ENCODE data around the gene ATOSB.
"Not testable (repeated sequence)": the region's sequence is repeated elsewhere in the genome, so short reads cannot be mapped to it uniquely, and the experiment has no call there.

ATOSB gene, protein sequence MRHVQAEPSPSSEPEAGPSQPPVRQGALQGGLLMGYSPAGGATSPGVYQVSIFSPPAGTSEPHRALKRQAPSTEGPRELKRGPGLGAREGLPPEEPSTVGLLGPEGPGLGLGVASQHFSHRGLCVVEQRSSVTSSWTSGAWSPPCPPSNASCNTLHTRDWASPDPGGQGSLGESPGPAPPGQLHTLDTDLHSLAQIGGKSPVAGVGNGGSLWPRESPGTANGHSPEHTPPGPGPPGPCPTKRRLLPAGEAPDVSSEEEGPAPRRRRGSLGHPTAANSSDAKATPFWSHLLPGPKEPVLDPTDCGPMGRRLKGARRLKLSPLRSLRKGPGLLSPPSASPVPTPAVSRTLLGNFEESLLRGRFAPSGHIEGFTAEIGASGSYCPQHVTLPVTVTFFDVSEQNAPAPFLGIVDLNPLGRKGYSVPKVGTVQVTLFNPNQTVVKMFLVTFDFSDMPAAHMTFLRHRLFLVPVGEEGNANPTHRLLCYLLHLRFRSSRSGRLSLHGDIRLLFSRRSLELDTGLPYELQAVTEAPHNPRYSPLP

DNA sequence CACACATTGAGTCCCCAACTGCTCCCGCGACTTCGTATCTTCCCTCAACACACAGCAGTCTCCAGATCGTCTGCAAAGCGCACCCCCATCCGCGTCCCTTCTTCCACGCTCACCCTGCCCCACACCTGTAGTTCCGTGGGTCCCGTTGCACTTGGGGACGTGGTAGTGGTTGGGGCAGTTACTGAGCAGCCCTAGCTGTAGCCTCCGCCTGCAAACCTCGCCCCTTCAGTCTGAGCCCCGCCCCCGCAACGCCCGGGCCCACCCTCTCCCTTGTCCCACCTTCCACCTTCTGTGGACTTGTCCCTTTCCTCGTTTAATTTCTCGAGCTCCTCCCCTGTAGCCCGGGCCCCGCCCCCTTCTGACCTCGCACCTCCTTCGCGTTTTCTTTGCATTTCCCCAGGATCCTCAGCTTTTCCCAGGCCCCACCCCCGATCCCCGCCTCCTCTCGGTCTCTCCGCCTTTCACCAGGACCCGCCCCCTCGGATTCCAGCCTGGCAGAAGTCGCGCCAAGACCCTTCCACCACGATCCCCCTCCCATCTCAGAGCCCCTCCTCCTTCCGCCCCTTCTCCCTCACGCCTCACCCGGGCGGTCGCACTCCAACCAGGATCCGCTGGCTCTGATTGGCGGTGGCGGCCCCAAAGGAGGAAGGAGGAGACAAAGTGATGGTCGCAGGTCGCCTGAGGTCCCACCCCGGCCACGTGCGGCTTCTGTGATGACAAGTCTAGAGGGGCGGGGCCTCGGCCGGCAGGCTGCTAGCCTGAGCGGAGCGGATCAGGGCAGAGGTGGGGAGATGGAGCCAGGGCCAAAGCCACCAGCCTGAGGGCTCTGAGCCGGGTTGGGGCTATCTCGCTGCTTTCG lies at the start of gene ATOSB:
ATOSB (minus strand) TSS at position 183 of the 859 bp plus-strand sequence. CDS start 7,588 bp downstream, outside the sequence.
- DNase-seq (ENCODE audit: low read depth), result peak; percentile 85

DNA sequence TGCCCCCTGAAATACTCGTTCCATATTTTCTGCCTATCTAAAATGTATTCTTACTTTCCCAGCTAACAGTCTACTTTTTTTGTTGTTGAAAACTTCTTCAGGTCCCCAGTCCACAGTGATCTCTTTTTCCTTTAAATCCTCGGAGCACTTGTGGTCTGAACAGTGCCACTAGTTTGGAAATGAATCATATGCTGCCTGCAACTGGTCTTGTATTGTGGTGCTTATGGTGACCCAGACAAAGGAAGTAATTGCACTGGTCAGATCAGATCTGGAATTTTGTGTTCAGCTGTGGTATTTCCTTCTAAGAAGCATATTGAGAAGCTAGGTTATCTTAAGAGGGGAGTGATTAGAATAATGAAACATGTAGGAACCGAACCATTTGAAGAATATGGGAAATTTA lies 49.0 kb upstream of the ATOSB start:
- no peak for DNase-seq (ENCODE audit: low read depth)

DNA sequence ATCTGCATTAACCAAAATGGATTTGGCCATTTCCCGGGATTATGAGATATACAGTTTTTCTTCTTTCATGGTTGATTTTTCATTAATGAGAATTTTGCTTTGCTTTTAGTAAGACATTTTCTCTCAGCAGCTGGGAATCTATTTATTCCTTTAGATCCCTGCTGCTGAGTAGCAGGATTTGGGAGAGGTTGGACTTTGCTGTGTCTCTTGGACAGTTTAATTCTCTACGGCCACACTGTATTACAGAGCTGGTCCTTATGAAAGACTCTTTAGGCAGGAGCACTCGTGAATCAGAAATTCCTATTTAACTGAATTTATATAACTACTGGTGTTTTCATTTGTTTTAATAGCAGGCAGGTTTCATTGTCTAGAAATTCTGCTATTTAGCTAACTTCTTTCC lies 47.8 kb upstream of the ATOSB start:
- no peak for DNase-seq (ENCODE audit: low read depth)

DNA sequence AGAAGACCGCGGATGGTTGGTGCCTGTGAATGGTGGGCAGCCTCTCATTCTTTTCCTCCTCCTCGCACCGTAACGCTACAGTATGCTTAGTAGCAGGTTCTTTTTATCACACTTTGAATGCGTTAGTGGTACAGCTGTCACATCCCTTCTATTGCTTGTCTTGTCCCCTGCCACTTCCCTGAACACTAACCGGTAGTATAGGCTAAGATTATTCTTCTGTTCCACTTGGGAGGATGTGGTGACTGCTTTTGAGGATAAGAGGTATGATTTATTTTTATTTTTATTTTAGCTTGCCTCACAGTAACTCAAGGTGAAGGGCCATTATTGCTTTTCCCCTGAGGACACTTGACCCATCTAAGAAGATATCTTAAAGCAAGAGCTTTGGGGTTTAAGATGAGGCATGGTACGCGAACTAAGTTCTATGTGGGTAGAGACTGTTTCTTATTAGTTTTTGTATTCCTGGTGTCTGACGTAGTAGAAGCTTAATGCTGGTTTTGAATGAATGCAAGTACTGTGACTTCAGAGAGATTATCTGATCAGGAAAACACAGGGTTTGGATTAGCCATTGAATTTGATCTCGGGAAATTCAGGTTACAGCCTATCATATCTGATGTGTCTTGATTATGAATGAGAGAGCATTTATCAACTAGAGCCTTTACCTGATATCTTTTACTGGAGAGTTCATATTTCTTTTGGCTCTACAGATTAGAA lies 47.1 kb upstream of the ATOSB start:
- DNase-seq (ENCODE audit: low read depth), result no peak

DNA sequence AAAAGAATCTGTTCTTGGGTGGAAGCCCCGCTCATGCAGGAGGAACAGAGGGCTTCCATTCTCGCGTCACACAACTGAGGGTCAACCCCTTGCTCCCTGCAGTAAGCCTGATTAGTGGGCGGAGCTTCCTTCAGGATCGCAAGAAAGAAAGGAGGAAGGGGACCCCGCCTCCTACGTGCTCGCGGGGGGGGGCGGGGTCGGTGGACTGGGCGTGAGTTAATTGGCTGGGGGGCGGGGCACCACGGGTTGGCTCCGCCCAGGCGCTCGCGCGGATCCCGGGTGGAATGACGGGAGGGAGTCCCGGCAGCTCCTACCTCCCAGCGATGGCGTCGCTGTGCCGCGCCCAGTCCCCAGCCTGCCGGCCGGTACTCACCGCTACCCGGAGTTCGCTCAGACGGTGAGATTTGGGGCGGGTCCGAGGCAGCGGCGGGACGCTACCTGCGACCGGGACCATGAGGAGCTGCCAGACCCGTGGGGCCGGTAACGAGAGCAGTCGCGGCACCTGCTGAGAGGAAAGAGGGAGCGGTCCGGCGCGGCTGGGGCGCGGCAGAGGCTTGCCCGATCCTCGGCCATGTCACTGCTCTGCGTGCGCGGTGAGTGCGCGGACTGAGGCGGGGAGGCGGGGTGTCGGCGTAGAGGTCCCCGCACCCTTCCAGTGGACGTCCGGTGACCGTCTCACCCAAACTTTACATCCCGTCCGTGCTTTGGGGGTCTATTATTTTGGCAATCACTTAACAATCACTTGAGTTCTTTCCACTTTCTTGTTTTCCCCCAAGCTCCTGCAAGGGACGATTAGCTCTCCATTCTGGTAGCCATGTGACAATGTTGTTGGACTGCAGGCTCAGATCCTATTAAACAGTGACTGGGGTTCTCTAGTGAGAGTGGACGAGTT lies 46.3 kb upstream of the ATOSB start, which contains the start of gene UNC13B:
UNC13B (plus strand) TSS at position 297 of the 892 bp plus-strand sequence; CDS start at position 572, 275 bp downstream.
- peak; percentile 56 for DNase-seq (ENCODE audit: low read depth)

DNA sequence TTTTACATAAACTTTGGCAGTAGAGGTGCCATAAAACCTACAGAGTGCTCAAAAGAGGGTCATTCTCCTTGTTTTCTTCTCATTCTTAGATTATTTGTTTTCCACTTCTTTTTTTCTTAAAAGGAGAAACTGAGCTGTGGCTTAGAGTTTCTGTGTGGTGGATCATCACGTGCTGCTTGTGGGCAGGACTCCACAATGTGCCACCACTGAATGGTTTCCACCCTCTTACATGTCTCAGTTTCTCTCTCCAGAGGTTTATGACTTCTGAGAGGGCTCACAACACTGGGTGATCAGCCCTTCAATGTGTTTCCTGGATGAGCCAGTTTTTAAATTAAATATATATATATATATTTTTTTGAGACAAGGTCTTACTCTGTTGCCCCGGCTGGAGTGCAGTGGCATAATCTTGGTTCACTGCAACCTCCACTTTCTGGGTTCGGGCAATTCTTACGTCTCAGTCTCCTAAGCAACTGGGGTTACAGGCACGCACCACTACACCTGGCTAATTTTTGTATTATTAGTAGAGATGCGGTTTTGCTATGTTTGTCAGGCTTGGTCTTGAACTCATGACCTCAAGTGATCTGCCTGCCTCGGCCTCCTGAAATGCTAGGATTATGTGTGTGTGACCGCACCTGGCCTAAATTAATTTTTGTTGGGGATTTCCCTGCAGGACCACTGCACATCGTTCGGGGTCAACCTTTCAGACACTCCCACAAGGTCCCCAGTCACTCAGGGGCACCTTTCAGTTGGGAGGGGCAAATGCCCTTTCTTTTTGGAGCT lies 43.0 kb upstream of the ATOSB start:
- DNase-seq (ENCODE audit: low read depth), result no peak

DNA sequence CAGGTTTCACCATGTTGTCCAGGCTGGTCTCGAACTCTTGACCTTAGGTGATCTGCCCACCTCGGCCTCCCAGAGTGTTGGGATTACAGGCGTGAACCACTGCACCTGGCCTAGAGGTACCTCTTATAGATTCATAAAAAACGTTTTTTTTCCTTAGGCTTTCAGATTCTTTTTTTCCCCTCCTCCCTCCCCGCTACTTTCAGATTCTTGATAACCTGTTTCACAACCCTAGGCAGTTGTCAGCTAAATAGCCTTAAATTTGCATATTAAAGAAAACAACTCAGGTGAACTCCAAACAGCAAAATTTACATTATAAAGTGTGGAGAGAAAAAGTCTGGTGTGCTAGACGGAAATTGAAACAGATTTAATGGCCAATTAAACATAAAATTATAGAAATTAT lies 42.2 kb upstream of the ATOSB start:
- DNase-seq (ENCODE audit: low read depth), result not testable (repeated sequence)

DNA sequence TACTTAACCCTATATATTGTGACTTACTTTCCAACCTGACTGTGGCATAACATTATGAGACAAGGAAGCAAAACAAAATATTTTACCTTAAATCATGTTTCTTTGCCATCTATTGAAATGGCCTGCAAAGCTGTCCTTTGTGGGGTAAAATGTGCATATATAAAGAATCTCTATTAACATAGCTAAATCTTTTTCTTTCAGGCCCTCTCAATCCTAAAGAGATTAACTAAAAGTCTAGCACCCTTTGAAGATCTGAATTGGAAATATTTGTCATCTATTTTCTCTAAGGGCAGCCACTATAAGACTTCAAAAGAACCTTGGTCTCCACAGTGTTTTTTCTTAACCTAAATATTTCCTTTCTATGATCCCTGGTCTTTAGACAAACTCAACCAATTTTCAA lies 41.1 kb upstream of the ATOSB start:
- DNase-seq (ENCODE audit: low read depth), result no peak

DNA sequence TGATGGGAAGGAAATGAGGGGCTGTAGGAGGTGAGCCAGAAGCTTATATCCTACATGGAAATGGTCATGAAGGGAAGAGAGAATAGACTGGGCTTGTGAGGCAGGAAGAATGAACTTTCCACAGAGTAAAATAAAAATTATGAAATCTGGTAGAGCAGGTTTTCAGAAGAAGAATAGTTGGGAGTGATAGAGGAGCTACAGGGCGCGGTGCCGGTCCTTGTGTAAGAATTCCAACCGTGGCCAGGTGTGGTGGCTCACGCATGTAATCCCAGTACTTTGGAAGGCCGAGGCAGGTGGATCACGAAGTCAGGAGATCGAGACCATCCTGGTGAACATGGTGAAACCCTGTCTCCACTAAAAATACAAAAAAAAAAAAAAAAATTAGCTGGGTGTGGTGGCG lies 37.3 kb upstream of the ATOSB start:
- DNase-seq (ENCODE audit: low read depth), result no peak

DNA sequence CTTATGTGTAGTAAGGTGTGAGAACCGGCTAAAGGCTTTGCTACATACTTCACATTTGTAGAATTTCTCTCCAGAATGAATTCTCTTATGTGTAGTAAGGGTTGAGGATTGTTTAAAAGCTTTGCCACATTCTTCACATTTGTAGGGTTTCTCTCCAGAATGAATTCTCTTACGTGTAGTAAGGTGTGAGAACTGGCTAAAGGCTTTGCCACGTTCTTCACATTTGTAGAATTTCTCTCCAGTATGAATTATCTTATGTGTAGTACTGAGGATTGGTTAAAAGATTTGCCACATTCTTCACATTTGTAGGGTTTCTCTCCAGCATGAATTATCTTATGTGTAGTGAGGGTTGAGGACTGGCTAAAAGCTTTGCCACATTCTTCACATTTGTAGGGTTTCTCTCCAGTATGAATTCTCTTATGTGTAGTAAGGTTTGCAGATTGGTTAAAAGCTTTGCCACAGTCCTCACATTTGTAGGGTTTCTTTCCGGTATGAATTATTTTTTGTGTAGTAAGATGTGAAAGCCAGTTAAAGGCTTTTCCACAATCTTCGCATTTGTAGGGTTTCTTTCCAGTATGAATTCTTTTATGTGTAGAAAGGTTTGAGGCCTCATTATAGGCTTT lies 32.4 kb upstream of the ATOSB start:
- not testable (repeated sequence) for DNase-seq (ENCODE audit: low read depth)

DNA sequence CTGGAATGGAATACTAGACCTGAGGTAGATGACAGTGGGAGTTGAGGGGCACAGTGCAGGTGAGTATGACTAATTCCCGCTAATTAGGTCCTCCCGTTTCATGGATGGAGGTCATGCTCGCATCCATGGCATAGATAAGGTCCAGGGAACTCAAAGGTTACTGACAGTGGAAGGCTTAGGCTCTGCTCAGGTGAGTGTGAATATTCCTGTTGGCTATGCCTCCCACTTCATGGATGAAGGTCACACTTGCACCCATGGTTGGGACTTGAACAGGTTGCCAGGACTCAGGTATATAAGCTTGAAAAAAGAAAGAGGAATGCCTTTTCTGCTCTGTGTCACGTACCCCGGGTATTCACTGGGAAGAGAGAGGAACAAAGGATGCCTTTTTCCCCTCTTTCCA lies 26.4 kb upstream of the ATOSB start:
- DNase-seq (ENCODE audit: low read depth), result no peak

DNA sequence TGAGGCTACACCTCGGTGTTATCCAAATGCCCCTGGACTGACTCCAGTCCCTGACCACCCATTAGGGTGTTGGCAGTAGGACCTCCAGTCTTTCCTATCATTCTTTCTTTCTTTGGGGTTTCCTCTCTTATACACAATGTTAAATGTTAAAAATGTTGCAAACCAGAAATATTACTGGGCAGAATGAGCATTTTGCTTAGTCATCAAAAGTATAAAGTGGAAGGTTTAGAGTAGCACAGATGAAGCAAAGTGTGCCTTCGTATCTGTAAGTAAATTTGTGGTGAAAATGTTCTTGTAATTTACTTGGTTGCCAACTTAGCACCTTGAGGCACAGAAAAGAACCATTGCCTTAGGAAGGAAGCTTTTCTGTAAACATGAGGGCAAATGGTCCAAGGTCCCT lies 24.4 kb upstream of the ATOSB start:
- no peak for DNase-seq (ENCODE audit: low read depth)

DNA sequence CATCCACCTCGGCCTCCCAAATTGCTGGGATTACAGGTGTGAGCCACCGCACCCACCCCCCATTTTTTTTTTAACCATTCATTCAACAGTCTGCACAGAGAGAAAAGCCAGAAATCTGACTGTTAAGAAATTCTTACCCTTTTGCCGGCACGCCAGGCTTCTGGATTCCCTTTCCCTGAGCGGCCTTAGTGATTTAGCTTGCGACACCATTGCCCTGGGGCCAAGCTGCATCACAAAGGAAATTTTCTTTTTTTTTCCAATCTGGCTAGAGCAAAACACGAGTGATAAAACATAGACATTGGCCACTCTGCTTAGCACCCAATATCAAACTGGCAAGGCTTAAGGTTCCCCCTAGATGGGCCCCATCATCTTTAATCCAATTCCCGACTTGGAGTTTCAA lies 21.2 kb upstream of the ATOSB start:
- no peak for DNase-seq (ENCODE audit: low read depth)

DNA sequence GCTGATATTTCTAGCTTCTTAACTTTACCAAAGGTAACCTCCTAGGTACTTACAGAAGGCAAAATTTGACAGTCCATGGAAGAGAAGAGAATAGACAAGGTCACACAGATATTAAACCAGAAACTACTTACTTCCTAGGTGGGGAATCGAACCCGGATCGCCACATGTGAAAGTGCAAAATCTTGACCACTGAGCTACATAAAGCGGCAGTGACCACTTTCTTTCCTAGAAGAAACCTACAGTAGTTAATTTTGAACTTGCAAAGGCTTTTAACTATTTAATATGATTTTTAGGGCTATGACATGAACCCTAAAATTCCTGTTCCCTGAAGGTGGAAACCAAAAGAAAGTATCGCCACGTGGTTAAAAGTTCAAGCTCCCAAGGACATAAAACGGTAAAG lies 20.3 kb upstream of the ATOSB start:
- DNase-seq (ENCODE audit: low read depth), result no peak

DNA sequence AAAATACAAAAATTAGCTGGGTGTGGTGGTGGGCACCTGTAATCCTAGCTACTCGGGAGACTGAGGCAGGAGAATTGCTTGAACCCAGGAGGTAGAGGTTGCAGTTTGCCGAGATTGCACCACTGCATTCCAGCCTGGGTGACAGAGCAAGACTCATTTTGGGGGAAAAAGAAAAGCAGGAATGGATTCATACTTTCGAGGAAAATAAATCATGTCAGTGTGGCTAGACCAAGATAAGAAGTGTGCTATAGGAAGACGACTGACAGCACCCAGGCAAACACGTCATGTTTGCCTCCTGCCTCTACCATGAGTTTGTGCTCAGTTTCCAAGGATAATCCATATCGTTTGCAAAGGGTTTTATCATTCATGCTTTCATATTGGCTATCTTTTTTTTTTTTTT lies 19.3 kb upstream of the ATOSB start:
- DNase-seq (ENCODE audit: low read depth), result no peak

DNA sequence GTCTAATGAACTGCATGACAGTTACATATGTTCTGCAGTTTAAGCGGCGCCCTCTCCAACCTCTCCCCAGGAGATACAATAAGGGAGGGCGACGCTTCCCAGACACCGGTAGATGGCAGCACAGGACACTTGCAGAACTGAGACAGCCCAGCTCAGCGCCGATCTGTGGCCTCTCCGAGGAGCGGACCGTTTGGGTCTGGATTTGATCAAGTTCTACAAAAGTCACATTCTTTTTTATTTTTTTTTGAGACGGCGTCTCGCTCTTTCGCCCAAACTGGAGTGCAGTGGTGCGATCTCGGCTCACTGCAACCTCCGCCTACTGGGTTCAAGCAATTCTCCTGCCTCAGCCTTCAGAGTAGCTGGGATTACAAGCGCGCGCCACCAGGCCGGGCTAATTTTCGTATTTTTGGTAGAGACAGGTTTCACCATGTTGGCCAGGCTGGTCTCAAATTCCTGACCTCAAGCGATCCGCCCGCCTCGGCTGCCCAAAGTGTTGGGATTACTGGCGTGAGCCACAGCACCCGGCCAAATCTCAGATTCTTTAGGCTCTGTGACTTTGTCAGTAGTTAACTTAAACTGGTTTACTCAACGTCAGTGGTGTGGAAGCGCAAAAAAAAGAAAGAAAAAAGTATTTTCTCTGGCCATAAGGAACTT lies 1.4 kb upstream of the ATOSB start:
- DNase-seq (ENCODE audit: low read depth), result peak; percentile 83

DNA sequence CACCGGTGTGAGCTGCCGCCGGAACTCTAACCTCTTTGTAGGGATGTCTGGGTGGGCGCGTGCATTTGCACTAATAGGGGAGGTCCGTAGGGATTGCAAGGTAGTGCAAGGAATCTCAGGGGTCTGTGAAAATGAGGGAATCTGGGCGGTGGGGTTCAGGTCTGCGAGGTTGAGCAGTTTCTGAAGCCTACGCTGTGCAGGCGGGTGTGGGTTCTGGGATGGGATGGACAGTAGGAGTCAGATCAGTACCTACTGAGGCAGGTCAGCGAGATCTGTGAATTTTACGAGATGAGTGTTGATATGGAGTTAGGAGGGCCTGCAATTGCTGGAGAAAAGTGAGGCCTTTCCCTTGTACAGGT lies 856 bp upstream of the ATOSB start:
- no peak for DNase-seq (ENCODE audit: low read depth)

DNA sequence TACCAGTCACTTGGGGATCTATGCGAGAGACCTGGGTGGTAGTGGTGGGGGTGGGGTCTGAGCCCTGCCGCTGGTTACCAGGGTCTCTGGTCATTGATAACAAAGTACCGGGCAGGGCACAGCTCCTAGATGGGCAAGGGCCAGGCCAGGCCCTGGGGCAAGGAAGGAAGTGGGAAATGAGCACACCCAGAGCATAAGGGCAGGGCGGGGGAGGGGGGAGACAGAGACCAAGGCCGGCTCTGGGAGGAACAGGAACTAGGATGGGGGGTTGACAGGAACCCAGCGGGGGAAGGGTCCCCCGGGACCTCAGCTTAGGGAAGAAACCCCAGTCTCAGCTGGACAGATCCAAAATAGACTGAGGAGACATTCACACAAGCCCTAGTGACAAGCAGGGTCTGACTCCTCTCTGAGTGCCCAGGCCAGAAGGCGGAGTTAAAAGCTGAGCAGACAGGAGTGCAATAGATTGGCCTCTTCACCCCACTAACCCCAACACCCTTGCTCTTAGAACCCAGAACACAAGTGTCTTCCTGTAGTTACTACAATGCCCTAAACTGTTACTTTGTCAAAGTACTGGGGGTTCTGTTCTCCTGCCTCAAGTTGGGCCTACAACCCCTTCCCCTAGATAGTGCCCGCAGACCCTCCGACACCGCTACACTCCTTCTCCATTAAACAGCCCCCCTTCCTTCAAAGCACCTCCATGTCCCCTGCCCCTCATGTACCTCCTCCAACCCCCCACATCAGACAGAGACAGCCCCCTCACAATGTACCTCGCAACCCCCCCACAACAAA lies 628 bp downstream of the ATOSB start:
- DNase-seq (ENCODE audit: low read depth), result no peak
